ENCODE results near the gene RTN4R.

- no peak for TF ChIP-seq SP7 (tag by site-specific recombination; IDR thresholded peaks at IDR 0.05)
- no peak for TF ChIP-seq ZSCAN5A (tag by site-specific recombination; IDR thresholded peaks at IDR 0.05)
- TF ChIP-seq CTCF (tag by site-specific recombination; IDR thresholded peaks at IDR 0.05): no peak
- TF ChIP-seq ZBTB6 (tag by site-specific recombination; IDR thresholded peaks at IDR 0.05): peak; percentile 71; the same call in 1 of the 2 replicates
- TF ChIP-seq ZBTB20 (tag by site-specific recombination; IDR thresholded peaks at IDR 0.05): no peak
- no peak for TF ChIP-seq ZNF114 (tag by site-specific recombination; IDR thresholded peaks at IDR 0.05)
- TF ChIP-seq ZNF274 (IDR thresholded peaks at IDR 0.05; ENCODE audit: low read length): no peak
- TF ChIP-seq ZNF274 (tag by site-specific recombination; IDR thresholded peaks at IDR 0.05; ENCODE audit: borderline replicate concordance): no peak
- TF ChIP-seq REST (tag by site-specific recombination; IDR thresholded peaks at IDR 0.05): no peak
- no peak for TF ChIP-seq KLF10 (tag by site-specific recombination; IDR thresholded peaks at IDR 0.05)
- TF ChIP-seq ZBTB11 (tag by site-specific recombination; conservative IDR thresholded peaks at IDR 0.05; ENCODE audit: low read depth): no peak; the same call in 1 of the 2 replicates
- no peak for TF ChIP-seq HOXD13 (CRISPR knock-in tag; IDR thresholded peaks at IDR 0.05; ENCODE audit: borderline replicate concordance)
- no peak for TF ChIP-seq ZNF488 (tag by site-specific recombination; IDR thresholded peaks at IDR 0.05)
- no peak for TF ChIP-seq SETDB1 (IDR thresholded peaks at IDR 0.05; ENCODE audit: insufficient read length, low read length)
Measured at GRCh38 chr22:20244691-20245576, 23.2 kb downstream of the RTN4R start.

Data from HEK293 (cell line).